Endodermal cell (in vitro differentiated cells): ENCODE measurements around the gene ITPKC. TPM values are rescaled to one million over a fixed set of nuclear protein-coding genes. Genes with fewer than 3 reads are reported as not detected.

Experiments
- DNase-seq: peaks from one replicate; pipeline ENCODE4 v3.0.0-alpha.2; 2017
- H3K27ac ChIP-seq: 2 replicates; pipeline ENCODE4 v1.5.1; 2013; ENCODE audit warnings: mild to moderate bottlenecking, low read depth, low read length, moderate library complexity
- H3K27me3 ChIP-seq: 2 replicates; pipeline ENCODE4 v1.6.1; 2013; ENCODE audit warnings: mild to moderate bottlenecking, low read length, moderate library complexity; ENCODE audit not compliant: insufficient read depth, control insufficient read depth, poor library complexity, severe bottlenecking
- H3K36me3 ChIP-seq: 2 replicates; pipeline ENCODE4 v1.7.0; 2013; ENCODE audit warnings: mild to moderate bottlenecking, low read length, moderate library complexity; ENCODE audit not compliant: control insufficient read depth, insufficient read depth
- H3K4me1 ChIP-seq: one replicate; pipeline ENCODE4 v1.7.0; 2013; ENCODE audit warnings: low read length; ENCODE audit not compliant: control insufficient read depth, insufficient read depth
- H3K4me3 ChIP-seq: 2 replicates; pipeline ENCODE4 v1.5.1; 2013; ENCODE audit warnings: mild to moderate bottlenecking, low read length, moderate library complexity
- H3K9ac ChIP-seq: 2 replicates; pipeline ENCODE4 v1.6.1; 2013; ENCODE audit warnings: mild to moderate bottlenecking, low read length, moderate library complexity; ENCODE audit not compliant: poor library complexity, severe bottlenecking; ENCODE audit errors: extremely low read depth
- H3K9me3 ChIP-seq: 2 replicates; pipeline ENCODE4 v1.6.1; 2013; ENCODE audit warnings: mild to moderate bottlenecking, low read length, moderate library complexity; ENCODE audit not compliant: control insufficient read depth
- H3K27ac Mint-ChIP-seq: 2 replicates; pipeline ENCODE4 v1.8.0; 2020; ENCODE audit warnings: mixed read lengths
- H3K27me3 Mint-ChIP-seq: 2 replicates; pipeline ENCODE4 v1.8.0; 2021; ENCODE audit warnings: mild to moderate bottlenecking, mixed read lengths; ENCODE audit not compliant: insufficient read depth
- H3K36me3 Mint-ChIP-seq: 2 replicates; pipeline ENCODE4 v1.8.0; 2020; ENCODE audit warnings: low read depth, mixed read lengths
- H3K4me1 Mint-ChIP-seq: 2 replicates; pipeline ENCODE4 v1.8.0; 2020; ENCODE audit warnings: mixed read lengths
- H3K4me3 Mint-ChIP-seq: 2 replicates; pipeline ENCODE4 v1.8.0; 2020; ENCODE audit warnings: mild to moderate bottlenecking, moderate library complexity, mixed read lengths
- H3K9me3 Mint-ChIP-seq: 2 replicates; pipeline ENCODE4 v1.8.0; 2020; ENCODE audit warnings: mild to moderate bottlenecking, mixed read lengths
- WGBS, 2 experiments: methylation state at CpG; one replicate each; pipeline versions ENCODE4 v1.1.5 to v1.1.7; 2013; ENCODE audit warnings: missing lambda C conversion rate in 2 of 2, mixed read lengths in 1 of 2; ENCODE audit not compliant: insufficient coverage in 1 of 2, insufficient read length in 1 of 2; 5-methylcytosine and 5-hydroxymethylcytosine counted together
- total RNA-seq, 2 donors: library from RNA; stranded (reverse); fragmentation: NEBNext Ultra II Directional in 1 of 2; extraction: Animal tissue kit (Norgen Biotek cat#: 25700) in 1 of 2; gene quantifications; 2 replicates in 1 of 2; 3 replicates in 1 of 2; pipeline ENCODE4 v1.2.1, GENCODE V29; 2021
- TF ChIP-seq, protein P1 (sequence below): fragments of 200-600 bp; sonication (generic); conservative IDR thresholded peaks from 2 replicates; pipeline ENCODE4 v1.5.0; 2021; ENCODE audit warnings: antibody characterized with exemption, mild to moderate bottlenecking

The ITPKC gene
- total RNA-seq, 2 donors from 2014 or later, result 9.9 to 11.1 TPM

DNA sequence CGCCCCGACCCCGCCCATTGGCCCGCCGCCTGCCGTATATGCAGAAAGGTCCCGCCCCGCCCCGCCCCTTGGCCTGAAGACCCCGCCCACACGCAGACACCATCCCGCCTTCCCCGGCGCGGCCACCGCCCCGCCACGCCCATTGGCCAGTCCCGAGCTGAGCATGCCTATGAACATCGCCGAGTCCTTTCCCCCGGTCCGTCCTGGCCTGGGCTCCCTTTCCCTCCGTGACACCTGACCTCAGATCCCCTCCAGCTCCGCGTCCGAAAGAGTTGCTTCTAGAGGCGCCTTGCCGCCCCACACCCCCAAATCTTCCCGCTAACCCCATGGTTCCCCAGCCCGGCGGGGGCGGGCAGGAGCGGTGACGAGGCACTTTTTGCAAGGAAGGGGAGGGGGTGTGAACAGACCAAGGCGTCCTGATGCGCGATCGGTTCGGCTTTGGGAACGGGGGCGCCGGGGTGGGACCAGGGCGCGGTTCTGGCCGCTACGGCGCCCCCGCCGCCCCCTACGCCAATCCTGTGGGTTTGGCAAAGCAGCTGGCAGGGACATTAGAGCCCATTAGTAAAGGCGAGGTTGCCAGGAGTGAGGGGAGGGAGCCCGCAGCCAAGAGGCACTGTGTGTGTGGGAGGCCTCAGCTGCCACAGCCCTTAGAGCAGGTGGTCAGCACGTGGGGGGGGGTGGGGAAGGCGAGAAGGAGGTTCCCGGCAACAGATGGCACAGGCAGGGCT, 26.1 kb upstream of the ITPKC start:
- Histone ChIP-seq H3K36me3 (peaks cover 16% of the 10 kb centered on the region), H3K27me3 (no peaks in the 10 kb centered on the region), H3K4me1 (no peaks in the 10 kb centered on the region), H3K9me3 (no peaks in the 10 kb centered on the region), H3K27ac (peak overlapping the region; percentile 90), H3K9ac (peak overlapping the region; percentile 69), H3K4me3 (peak overlapping the region; percentile 78)
- DNase-seq, result peak; percentile 98
- 2 to 7% methylated on average over 9 to 54 of the region's 56 CpGs for WGBS, 2 experiments
- TF ChIP-seq, protein P1, sequence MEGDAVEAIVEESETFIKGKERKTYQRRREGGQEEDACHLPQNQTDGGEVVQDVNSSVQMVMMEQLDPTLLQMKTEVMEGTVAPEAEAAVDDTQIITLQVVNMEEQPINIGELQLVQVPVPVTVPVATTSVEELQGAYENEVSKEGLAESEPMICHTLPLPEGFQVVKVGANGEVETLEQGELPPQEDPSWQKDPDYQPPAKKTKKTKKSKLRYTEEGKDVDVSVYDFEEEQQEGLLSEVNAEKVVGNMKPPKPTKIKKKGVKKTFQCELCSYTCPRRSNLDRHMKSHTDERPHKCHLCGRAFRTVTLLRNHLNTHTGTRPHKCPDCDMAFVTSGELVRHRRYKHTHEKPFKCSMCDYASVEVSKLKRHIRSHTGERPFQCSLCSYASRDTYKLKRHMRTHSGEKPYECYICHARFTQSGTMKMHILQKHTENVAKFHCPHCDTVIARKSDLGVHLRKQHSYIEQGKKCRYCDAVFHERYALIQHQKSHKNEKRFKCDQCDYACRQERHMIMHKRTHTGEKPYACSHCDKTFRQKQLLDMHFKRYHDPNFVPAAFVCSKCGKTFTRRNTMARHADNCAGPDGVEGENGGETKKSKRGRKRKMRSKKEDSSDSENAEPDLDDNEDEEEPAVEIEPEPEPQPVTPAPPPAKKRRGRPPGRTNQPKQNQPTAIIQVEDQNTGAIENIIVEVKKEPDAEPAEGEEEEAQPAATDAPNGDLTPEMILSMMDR, result no peak
- Mint-ChIP-seq H3K9me3 (no peaks in the 10 kb centered on the region), H3K4me1 (peaks cover 2% of the 10 kb centered on the region), H3K27ac (peak overlapping the region; percentile 99), H3K4me3 (no peak overlapping the region), H3K27me3 (no peaks in the 10 kb centered on the region), H3K36me3 (peaks cover 22% of the 10 kb centered on the region)

DNA sequence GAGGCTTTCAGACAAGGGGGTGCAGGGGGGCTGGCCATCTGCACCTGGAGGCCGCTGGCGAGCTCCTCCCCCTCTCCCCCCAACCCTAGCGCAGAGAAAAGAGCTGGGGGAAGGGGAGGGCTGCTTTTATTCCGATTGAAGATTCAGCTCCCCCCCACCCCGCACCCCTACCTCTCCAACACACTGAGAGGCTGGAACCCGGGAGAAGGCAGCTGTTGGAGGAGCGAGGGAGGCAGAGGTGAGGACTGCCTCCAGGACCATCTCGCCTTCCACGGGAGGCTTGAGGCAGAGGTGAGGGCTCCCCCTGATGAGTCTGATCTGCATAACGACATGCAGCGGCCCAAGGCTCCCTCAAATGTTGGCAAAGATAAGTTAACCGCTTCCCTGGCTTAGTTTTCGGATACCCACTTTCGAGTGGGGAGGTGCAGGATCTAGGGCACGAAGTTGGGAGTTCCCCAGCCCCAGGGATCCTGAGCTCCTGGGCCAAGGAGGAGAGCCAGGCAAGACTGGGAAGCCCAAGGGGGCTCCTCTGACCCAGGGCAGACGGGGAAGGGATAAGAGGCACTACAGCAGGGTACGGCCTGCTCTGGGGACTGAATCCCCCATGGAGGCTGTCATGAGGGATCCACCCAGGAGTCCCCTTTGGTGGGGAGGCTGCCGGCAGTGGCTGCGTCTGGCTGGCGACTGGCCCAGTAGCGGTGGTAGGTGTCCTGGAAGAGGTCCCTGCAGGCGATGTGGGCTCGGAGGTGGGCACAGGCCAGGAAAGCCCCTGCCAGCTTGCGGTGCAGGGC, 25.3 kb upstream of the ITPKC start:
- no peaks in the 10 kb centered on the region for H3K27me3 ChIP-seq
- Mint-ChIP-seq H3K4me3 (no peak overlapping the region), H3K36me3 (peaks cover 17% of the 10 kb centered on the region), H3K27me3 (no peaks in the 10 kb centered on the region), H3K27ac (peak overlapping the region; percentile 52), H3K9me3 (no peaks in the 10 kb centered on the region), H3K4me1 (peaks cover 2% of the 10 kb centered on the region)
- peak; percentile 65 for DNase-seq
- TF ChIP-seq, protein P1, result no peak
- peak overlapping the region; percentile 3 for H3K27ac ChIP-seq
- H3K4me1 ChIP-seq, result no peaks in the 10 kb centered on the region
- peak overlapping the region; percentile 78 for H3K4me3 ChIP-seq
- peaks cover 14% of the 10 kb centered on the region for H3K36me3 ChIP-seq
- H3K9me3 ChIP-seq, result no peaks in the 10 kb centered on the region
- peak overlapping the region; percentile 69 for H3K9ac ChIP-seq
- WGBS, 2 experiments, result 82 to 88% methylated on average over 13 to 19 of the region's 24 CpGs

DNA sequence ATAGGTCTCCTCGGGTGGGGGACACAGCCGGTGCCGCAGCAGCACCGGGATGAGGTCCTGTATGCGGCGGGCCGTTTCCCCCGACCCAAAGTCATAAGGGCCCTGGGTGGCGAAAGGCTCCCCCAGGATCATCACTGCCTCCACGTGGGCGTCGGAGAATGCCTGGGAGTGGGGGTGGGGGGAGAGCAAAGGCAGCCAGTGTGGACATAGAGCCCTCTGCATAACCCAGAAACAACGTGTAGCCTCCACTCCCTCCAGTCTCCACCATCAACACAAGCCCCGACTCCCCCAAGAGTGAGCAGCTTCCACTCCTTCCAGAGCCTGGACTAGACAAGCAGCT, 24.7 kb upstream of the ITPKC start:
- no peaks in the 10 kb centered on the region for H3K4me1 ChIP-seq
- 95 to 100% methylated on average over 1 to 13 of the region's 14 CpGs for WGBS, 2 experiments
- TF ChIP-seq, protein P1, result no peak
- Mint-ChIP-seq H3K4me3 (no peak overlapping the region), H3K36me3 (peaks cover 22% of the 10 kb centered on the region), H3K27ac (no peak overlapping the region), H3K4me1 (peaks cover 2% of the 10 kb centered on the region), H3K27me3 (no peaks in the 10 kb centered on the region), H3K9me3 (no peaks in the 10 kb centered on the region)
- H3K4me3 ChIP-seq, result no peak overlapping the region
- no peaks in the 10 kb centered on the region for H3K27me3 ChIP-seq
- no peak overlapping the region for H3K27ac ChIP-seq
- no peaks in the 10 kb centered on the region for H3K9me3 ChIP-seq
- no peak for DNase-seq
- H3K9ac ChIP-seq, result no peak overlapping the region
- H3K36me3 ChIP-seq, result peaks cover 18% of the 10 kb centered on the region
